ENCODE measurements around the gene SLC45A3.
"Not testable (repeated sequence)": the region's sequence is repeated elsewhere in the genome, so short reads cannot be mapped to it uniquely, and the experiment has no call there.

SLC45A3 gene, protein sequence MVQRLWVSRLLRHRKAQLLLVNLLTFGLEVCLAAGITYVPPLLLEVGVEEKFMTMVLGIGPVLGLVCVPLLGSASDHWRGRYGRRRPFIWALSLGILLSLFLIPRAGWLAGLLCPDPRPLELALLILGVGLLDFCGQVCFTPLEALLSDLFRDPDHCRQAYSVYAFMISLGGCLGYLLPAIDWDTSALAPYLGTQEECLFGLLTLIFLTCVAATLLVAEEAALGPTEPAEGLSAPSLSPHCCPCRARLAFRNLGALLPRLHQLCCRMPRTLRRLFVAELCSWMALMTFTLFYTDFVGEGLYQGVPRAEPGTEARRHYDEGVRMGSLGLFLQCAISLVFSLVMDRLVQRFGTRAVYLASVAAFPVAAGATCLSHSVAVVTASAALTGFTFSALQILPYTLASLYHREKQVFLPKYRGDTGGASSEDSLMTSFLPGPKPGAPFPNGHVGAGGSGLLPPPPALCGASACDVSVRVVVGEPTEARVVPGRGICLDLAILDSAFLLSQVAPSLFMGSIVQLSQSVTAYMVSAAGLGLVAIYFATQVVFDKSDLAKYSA

DNA sequence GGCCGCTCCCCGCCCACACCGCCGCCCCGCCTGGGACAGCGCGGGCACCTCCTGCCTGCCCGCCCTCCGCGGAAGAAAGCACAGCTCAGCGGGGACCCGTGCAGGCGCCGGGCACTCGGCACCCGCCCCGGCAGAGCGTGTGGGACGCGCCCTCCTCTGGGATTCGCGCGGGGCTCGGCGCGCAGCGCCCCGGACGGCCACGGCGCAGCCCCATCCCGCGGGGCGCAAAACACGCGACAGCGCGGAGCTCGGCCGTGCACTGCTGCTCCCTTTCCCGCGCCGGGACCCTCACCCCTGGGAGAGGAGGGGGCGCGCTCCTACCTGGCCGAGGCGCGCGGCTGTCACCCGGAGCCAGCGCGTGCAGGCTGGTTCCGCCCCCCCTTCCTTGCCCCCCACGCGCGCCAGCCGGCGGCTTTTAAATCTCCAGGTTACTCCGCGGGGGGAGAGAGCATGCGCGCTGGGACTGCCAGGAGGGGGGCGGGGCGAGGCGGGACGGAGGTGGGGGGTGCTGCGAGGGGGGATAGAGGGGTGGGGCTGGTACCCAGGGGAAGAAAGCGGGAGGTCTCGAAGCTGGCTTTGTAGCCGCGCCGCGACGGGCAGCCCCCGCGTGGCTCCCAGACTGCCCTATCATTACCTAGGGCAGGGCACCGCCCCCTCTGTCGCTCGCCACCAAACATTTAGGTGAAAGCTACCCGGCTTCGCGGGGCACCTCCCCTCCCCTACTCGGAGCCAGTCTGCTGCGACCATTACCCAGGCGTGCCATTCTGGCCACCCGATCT lies at the start of gene SLC45A3:
SLC45A3 (minus strand) TSS at position 437 of the 779 bp plus-strand sequence. CDS start 15,853 bp downstream, outside the sequence.
- peak; percentile 48 to 58 for DNase-seq

GRCh38 chr1:205726619-205727125 lies 46.4 kb upstream of the SLC45A3 start:
- DNase-seq = no peak

- no peak for DNase-seq
These were observed 45.2 kb upstream of the SLC45A3 start for GRCh38 chr1:205725514-205725913.

DNA sequence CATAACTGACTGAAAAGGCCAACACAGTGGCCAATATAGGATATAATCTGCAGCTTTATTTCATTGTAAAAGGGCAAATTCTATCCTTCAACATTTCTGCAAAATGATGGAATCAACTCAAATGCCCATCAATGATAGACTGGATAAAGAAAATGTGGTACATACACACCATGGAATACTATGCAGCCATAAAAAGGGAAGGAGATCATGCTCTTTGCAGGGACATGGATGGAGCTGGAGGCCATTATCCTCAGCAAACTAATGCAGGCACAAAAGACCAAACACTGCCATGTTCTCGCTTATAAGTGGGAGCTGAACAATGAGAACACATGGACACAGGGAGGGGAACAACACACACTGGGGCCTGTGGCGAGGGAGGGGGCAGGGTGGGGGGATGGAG lies 40.4 kb upstream of the SLC45A3 start:
- DNase-seq = not testable (repeated sequence)

GRCh38 chr1:205719762-205720161 lies 39.5 kb upstream of the SLC45A3 start:
- no peak for DNase-seq

DNA sequence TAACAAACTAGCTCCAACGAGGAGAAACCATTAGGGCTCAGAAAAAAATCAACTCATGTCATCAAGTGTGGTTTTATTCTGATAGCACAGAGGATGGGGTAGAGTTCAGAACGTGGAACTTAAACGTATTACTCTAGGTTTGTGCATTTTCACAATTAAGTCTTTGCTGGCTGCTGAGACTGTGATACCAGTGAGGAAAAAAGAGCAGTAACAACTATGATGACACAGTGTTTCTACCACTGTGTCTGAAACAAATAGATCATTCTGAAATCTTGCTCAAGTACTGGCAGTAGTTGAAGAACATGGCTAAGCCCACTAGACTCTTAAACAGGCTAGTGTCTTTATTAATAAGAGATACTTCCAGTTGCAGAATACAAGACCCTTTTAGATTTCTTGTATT lies 38.7 kb upstream of the SLC45A3 start:
- DNase-seq = no peak

- no peak for DNase-seq
These were observed 36.2 kb upstream of the SLC45A3 start for GRCh38 chr1:205716371-205717132.

- no peak for DNase-seq
These were observed 35.3 kb upstream of the SLC45A3 start for GRCh38 chr1:205715628-205716027.

- no peak for DNase-seq
These were observed 34.6 kb upstream of the SLC45A3 start for GRCh38 chr1:205714906-205715246.

DNA sequence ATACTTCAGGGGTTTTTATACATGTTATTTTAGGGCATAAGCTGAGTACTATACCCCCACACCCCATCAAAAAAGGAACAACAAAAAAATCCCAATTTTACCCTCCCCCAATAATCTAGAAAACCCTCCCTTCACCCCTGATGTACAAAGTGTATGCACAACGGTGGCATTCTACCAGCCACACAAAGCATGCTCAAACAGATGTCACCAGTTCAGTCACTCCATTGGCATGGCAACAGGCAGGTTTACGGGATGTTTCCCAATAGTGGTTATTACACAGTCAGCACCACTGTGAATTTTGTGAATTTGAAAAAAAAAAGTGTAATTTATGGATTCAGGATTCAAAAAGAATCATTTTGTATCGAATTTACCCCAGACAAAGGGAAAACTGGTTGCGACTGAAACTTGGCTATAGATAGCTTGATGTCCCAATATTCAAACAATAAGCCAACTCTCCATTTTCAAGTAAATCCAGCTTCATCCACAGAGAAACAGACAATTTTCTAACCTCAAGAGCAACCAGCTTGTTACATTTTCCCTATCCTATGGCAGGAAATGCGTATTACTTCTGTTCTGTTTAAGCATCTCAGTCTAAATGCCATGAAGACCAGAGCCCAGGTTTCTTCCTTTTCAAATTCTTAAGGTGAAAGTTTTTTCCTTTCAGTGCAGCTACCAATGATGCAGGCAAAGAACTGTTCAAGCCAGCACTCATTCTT lies 34.0 kb upstream of the SLC45A3 start:
- DNase-seq = no peak

GRCh38 chr1:205711105-205712048 lies 31.1 kb upstream of the SLC45A3 start:
- DNase-seq = peak; percentile 32 to 62

- no peak for DNase-seq
These were observed 30.1 kb upstream of the SLC45A3 start for GRCh38 chr1:205710201-205711062.

DNA sequence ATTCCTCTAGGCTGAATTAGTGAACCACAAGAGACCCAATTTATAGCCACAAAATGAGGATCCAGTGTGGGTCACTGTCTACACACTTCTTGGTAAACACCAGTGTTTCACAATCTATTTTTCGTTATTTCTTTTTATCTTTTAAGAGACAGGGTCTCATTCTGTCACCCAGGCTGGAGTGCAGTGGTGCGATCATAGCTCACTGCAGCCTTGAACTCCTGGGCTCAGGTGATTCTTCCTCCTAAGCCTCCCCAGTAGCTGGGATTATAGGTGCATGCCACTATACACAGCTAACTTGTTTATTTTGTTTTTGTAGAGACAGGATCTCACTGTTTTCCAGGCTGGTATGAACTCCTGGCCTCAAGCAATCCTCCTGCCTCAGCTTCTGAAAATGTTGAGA lies 29.3 kb upstream of the SLC45A3 start:
- no peak for DNase-seq

DNA sequence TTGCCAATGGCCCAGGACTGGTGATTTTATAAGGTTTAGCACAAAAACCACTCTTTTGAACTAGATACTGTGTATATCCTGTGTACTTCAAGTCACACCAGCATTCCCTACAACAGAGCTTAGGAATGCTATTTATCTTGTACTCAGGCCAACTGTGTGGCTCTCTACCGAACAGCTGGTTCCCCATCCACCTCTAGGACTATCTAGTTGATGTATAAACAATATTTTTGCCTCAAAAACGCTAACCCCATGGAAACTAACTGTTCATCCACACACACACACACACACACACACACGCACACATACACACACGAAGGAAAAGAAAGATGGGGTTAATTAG lies 28.7 kb upstream of the SLC45A3 start:
- no peak for DNase-seq

GRCh38 chr1:205706601-205707502 lies 26.5 kb upstream of the SLC45A3 start:
- DNase-seq = no peak

DNA sequence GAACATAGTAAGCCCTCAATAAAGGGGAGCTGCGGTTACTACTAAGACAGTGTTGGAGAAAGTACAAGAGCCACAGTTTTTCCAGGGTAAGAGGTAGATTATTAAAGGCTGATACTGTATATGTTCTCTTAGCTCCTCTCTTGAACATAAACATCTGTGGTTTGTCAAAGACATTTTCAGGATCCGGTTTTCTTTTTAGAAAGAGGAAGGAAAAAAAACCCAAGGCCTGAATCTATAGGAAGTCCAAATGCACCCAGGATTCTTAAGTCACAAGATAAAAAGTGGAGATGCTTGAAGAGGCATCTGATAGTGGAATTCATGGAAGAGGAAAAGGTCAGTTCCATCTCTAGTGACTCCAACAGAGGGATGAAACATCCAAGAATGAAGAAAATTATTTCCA lies 24.6 kb upstream of the SLC45A3 start:
- DNase-seq = no peak

DNA sequence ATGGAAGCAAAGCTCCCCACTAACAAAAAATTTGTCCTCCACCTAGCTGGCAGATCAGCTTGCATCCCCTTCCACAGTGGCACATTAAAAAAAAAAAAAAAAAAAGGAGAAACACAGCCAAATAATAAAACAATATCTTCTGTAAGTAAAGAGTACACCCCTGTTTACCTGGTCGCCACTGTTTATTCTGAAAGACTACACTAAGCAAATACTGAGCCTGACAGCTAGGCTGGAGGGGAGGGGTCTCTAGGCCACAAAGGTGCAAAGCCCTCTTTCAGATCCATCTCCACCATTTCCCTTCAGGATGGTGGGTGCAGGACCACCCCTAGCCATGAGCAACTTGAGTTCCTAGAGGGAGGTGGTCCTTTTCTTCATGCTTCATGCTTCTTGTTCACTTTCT lies 22.8 kb upstream of the SLC45A3 start:
- no peak for DNase-seq

DNA sequence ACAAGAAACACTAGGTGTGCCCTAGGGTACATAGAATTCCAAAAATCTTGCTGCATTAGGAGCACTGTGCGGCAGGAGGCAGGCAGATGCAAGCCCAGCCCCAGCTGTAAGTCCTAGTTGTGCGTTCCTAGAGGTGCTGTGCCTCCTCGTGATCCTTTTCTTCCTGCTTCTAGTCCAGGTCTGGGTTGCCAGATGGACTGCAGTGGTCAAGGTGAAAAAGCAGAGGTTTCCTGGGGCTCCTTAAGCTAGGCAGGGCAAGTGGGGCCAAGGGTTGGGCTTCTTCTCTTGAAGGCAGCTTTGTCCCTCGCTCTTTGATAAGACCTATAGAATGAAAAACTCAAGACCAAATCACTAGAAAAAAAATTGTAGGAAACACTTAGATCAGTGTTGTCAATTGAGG lies 21.6 kb upstream of the SLC45A3 start:
- no peak for DNase-seq

DNA sequence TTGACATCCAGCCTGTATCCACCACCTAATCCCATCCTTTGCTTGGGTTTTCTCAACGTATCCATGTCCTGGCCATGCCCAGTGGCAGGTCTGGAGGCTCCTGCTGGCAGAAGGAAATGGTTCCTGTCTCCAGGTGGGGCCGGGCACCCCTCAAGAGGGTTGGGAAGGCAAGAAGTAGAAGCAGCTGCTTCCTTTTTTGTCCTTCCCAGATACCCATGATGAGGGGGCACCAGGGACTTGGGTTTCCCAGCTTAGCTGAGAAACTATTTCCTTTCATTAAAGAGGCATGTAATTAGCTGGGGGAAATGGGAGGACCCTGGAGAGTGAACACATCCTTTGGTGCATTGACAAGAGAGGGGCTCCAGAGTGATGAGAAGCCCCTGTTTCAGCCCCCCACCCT lies 21.1 kb upstream of the SLC45A3 start:
- no peak for DNase-seq

Data from activated CD4-positive, alpha-beta T cell treated with anti-CD3 and anti-CD28 coated beads, Interleukin-2, amount 50 U/mL, for 48 hours (primary cell).